Measurements from ENCODE around the gene PAFAH1B1.

DNA sequence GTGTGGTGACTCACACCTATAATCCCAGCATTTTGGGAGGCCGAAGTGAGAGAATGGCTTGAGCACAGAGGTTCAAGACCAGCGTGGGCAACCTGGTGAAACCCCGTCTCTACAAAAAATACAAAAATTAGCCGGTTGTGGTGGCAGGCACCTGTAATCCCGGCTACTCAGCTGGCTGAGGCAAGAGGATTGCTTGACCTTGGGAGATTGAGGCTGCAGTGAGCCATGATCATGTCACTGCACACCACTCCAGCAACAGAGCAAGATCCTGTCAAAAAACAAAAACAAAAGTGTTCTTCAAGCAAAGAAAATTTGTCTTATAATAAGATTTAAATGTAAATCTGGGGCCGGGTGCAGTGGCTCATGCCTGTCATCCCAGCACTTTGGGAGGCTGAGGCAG is 51.5 kb downstream of the PAFAH1B1 start:
- TF ChIP-seq, protein P1, sequence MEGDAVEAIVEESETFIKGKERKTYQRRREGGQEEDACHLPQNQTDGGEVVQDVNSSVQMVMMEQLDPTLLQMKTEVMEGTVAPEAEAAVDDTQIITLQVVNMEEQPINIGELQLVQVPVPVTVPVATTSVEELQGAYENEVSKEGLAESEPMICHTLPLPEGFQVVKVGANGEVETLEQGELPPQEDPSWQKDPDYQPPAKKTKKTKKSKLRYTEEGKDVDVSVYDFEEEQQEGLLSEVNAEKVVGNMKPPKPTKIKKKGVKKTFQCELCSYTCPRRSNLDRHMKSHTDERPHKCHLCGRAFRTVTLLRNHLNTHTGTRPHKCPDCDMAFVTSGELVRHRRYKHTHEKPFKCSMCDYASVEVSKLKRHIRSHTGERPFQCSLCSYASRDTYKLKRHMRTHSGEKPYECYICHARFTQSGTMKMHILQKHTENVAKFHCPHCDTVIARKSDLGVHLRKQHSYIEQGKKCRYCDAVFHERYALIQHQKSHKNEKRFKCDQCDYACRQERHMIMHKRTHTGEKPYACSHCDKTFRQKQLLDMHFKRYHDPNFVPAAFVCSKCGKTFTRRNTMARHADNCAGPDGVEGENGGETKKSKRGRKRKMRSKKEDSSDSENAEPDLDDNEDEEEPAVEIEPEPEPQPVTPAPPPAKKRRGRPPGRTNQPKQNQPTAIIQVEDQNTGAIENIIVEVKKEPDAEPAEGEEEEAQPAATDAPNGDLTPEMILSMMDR (conservative IDR thresholded peaks at IDR 0.05) = no peak
- no peak for TF ChIP-seq ZFX (IDR thresholded peaks at IDR 0.05)

Measured in C4-2B (cell line).